Renal pelvis (tissue), 4 donors: ENCODE data around the gene DDX56. TPM values are rescaled to one million over a fixed set of nuclear protein-coding genes. Genes with fewer than 3 reads are reported as not detected.

Experiments
- DNase-seq: peaks from one replicate; pipeline ENCODE4 v3.0.0-alpha.2; 2013
- polyA plus RNA-seq, 3 donors: library from polyadenylated mRNA; unstranded; fragments of 120-200 nt; gene quantifications; one replicate each; pipeline ENCODE4 v1.2.1, GENCODE V29; 2013; ENCODE audit not compliant: insufficient read length in 3 of 3

The DDX56 gene
- polyA plus RNA-seq, 3 donors = 85.4 to 122 (median 117) TPM

- no peak for DNase-seq
Observed at GRCh38 chr7:44539669-44540506, 33.8 kb downstream of the DDX56 start.

DNA sequence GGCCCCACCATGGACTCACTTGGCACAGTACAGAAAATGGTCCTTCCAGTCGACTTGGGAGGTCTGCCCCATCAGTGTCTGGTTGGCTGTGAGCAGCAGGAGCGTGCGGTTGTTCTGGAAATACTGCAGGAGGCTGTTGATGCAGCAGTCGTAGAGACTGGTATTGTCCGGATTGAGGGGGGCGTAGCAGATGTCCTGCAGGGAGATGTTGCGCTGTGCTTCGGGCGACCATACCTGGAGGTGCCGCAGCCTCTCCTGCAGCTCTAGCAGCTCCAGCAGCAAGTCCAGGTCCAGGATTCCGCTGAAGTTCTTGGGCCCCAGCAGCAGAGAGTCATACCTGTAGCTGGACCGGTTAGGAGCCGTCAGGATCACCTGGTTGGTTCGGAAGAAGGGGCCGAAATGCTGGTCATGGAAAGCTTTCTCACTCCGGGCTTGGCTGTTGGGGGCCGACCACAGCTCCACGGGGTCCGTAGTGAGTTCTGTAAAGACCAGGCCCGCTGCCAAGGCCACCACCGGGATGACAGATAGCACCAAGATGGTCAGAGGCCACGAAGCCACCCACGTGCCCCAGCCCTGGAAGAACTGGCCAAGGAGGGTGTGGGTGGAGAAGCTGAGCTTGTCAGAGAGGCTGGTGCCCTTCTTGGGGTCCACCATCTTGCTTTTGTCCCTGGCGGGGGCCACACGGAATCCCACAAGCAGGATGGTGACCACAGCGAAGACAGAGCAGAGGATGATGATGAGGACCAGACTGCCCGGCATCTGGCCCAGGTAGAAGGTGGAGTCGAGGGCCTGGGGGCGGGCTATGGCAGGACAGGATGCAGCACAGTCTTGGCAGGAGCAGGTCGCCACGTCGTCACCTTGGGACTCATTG, 34.7 kb downstream of the DDX56 start:
- no peak for DNase-seq

- DNase-seq = no peak
Observed at GRCh38 chr7:44538093-44538797, 35.5 kb downstream of the DDX56 start.

DNA sequence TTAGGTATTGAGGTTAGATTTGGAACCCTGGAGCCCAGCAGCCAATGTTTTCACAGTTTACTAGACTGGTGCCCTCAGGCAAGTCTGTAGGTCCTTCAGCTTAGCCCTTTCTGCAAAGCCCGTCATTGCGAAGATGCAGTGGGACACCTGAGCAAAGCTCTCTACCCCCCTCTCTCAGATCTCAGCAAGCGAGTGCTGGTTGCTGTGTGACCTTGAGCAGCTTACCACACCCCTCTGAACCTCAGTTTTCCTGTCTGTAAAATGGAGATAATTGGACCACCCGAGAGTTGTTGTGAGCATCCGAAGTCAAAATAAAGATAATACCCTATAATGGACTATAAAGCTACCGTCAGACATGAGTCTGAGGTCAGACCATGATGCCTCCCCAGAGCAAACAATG, 36.3 kb downstream of the DDX56 start:
- no peak for DNase-seq

GRCh38 chr7:44536090-44536489, 37.6 kb downstream of the DDX56 start:
- DNase-seq = no peak

GRCh38 chr7:44535348-44536064, 38.2 kb downstream of the DDX56 start:
- no peak for DNase-seq

- no peak for DNase-seq
Observed at GRCh38 chr7:44534501-44534900, 39.2 kb downstream of the DDX56 start.

DNA sequence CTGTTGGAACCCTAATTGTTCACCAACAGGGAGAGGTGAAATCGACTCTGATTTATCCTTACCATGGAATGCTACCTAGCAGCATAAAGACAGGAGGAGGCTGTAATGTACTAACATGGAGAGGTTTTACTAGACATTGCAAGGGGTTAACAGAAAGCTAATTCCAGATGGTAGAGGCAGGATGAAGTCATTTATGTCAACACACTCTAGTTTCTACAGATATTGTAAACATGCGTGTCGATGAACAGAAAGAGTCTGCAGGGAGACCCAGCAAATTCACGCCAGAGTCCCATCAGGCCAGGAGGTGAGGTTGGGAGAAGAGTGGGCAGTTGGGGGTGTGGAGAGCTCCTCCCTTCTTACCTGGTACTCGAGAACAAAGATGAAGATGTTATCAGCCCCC, 39.6 kb downstream of the DDX56 start:
- DNase-seq = no peak

DNA sequence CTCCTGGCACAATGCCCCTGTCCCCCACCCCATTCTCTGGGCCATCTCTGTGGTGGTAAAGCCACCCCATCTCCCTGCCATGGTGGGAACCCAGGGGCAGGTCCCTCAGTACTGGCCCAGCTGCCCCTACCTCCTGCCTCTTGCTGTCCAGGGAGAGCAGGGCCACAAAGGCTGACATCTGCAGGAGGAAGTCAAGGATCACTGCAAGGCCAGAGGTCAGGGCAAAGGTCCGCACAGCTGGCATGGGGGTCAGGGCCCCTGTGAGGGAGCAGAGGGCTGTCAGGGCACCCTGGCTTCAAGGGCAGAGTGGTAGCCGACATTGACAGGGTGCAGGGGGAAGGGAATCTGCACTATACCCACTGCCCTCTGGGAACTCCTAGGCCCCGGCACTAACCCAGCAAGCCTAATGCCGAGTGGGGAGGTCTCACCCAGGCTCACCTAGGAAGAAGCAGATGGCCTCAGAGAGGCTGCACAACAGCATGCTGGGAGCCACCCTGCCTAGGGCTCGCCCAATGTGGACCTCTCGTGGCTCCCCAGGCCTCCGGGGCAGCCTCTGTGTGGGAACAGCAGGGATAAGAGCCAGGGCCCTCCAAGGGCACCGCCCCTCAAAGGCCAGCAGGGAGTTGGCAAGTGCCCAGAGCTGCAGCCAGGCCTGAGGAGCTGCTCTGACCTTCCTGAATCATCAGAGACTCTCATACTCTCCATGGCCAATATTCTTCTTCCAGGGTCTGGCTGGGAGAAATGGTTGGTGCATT, 40.2 kb downstream of the DDX56 start:
- no peak for DNase-seq

- DNase-seq = no peak
Observed at GRCh38 chr7:44531421-44532380, 42.0 kb downstream of the DDX56 start.

DNA sequence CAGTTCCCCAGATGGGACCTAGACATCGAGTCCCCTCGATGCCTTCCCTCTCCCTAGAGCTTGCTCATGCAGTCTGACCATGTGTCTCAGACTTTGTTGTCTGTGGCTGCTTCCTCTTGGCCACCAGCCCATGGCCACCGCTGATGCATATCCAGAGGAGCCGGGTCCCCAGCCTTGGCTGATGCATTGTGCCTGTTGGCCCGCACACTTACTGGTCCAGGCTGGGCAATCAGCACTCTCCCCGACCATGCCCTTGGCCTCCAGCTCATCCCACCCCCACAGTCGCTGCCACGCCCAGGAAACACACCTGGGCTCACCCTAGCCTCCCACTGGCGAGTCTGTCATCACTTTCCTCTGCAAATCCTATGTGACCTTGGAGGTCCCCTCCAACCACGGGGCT, 42.7 kb downstream of the DDX56 start:
- no peak for DNase-seq

DNA sequence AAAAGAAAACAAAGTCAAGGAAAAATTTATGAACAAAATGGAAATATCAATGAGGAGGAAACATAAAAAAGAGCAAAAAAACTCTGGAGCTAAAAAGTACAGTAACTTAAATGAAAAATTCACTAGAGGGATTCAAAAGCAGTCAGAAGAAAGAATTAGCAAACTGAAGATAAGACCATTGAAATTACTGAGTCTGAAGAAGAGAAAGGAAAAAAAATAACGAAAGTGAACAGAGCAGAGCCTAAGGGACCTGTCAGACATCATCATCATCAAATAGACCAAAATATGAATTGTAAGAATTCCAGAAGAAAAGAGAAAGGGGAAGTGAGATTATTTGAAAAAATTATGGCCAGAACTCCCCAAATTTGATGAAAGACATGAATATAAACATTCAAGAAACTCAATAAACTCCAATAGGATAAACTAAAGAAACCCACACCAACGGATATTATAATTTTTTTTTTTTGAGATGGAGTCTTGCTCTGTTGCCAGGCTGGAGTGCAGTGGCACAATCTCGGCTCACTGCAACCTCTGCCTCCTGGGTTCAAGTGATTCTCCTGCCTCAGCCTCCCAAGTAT, 48.8 kb downstream of the DDX56 start:
- no peak for DNase-seq

- no peak for DNase-seq
Observed at GRCh38 chr7:44522315-44522714, 51.4 kb downstream of the DDX56 start.

DNA sequence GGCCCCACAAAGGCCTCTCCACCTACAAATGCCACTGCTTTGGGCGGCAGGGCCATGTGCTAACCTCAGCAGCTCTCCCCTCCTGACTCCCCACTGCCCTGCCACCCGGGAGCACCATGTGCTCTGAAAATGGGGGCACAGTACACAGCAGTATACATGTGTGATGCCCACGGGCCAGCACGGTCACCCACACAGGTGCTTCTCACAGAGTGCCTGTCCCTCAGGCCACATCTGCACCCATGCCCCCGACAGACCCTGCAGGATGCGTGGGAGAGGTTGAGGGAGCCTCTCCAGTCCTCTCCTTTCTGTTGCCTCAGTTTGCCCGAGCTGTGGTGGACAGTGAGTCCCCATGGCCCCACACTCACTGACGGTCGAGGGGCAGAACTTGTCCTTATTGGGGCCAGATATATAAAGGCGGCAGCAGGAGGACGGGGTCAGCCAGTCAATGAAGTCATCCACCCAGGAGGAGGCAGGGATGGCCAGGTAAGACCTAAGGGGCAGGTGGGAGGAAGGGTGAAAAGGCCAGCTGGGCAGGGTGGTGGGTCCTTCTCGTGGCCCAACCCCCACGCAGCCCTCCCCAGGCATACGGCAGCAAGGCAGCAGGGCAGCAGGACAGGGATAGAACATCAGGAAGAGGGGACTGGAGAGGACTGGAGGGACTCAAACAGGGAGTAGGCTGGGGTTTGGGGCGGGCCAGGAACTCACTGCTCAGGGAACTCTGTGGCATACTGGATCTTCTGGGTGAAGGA, 52.2 kb downstream of the DDX56 start:
- DNase-seq = no peak

DNA sequence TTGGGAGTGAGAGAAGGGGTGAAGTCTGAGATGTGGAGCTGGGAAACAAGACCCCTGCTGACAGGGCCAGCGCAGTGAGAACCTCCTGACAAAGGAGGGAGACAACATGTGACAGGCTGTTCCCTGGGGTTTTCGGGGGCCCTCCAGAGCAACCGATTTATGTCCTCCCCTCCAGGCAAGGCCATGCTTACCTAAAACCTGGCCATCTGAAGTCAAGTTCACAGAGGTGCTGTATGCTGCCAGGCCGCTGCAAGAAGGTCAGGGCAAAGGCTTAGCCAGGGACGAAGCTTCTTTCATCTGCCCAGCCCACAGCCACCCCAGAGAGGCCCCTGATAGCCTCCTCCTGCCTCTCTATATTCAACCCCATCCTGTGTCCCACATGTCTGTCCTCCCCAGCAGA, 53.1 kb downstream of the DDX56 start:
- DNase-seq = no peak

DNA sequence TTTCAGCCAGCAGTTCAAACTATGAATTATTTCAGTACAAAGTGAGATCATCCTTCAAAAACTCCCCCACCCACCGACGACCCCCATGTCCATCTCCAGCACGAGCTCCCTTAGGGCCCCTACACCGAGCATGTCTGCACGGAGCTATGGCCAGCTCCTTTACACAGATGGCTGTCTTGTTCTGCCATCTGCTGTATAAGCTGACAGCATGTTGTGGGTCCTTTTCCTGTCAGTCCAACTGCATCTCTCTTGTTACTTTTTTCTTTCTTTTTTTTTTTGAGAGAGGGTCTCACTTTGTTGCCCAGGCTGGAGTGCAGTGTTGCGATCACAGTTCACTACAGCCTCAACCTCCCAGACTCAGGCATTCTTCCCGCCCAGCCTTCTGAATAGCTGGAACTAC, 54.2 kb downstream of the DDX56 start:
- DNase-seq = no peak

DNA sequence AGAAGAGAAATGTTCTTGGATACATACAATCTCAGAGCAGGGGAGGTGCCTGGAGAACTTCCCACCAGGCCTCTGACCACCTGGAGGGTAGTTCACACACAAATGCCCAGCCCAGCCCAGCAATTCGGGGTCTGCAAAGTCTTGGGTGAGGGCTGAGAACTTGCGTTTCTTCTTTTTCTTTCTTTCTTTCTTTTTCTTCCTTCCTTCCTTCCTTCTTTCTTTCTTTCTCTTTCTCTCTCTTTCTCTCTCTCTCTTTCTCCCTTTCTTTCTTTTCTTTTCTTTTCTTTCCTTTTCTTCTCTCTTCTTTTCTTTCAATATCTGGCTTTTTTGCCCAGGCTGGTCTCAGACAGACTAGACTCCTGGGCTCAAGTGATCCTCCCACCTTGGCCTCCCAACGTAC, 54.9 kb downstream of the DDX56 start:
- no peak for DNase-seq

- no peak for DNase-seq
Observed at GRCh38 chr7:44517175-44517574, 56.5 kb downstream of the DDX56 start.
